CD4-positive, alpha-beta T cell (primary cell): ENCODE data around the gene CWH43. TPM values are rescaled to one million over a fixed set of nuclear protein-coding genes. Genes with fewer than 3 reads are reported as not detected.
A peak's percentile ranks its signal among the peaks of the same experiment; 100 is the strongest.

Source experiments
- ATAC-seq: fragments of 200-7000 bp; cut with Tn5 transposase; one replicate; pipeline ENCODE4 v1.10.0; 2022; ENCODE audit warnings: mild to moderate bottlenecking; ENCODE audit not compliant: poor library complexity
- CTCF ChIA-PET: fragments of 350-600 bp; sonication (Branson Sonifier 250); formaldehyde crosslinking; loops from one replicate; lab custom pipeline; 2021; ENCODE audit warnings: antibody characterized with exemption, inconsistent platforms; lab: Charles Lee
- POLR2A ChIA-PET: fragments of 350-600 bp; sonication (Branson Sonifier 250); formaldehyde crosslinking; loops from one replicate; lab custom pipeline; 2021; ENCODE audit warnings: antibody characterized with exemption, inconsistent platforms; lab: Charles Lee
- DNase-seq, 14 experiments: peaks; one replicate each; pipeline ENCODE4 v3.0.0-alpha.2; 2013 to 2020; ENCODE audit warnings: mixed read lengths in 2 of 14
- H3K27ac ChIP-seq, 2 donors: one replicate each; pipeline versions ENCODE4 v1.5.1 to v1.7.0; 2013; ENCODE audit warnings: low read length in 2 of 2, low read depth in 1 of 2, mild to moderate bottlenecking in 1 of 2
- H3K27me3 ChIP-seq, 2 experiments: 1 replicate in 1 of 2; 2 replicates in 1 of 2; pipeline versions ENCODE4 v1.6.1 to v1.7.0; 2013; ENCODE audit warnings: low read length in 2 of 2, control low read depth in 1 of 2, mild to moderate bottlenecking in 1 of 2, moderate library complexity in 1 of 2; ENCODE audit not compliant: insufficient read depth in 2 of 2, control insufficient read depth in 1 of 2
- H3K36me3 ChIP-seq: one replicate; pipeline ENCODE4 v1.6.1; 2013; ENCODE audit warnings: low read length, control low read depth; ENCODE audit not compliant: insufficient read depth
- H3K4me1 ChIP-seq: one replicate; pipeline ENCODE4 v1.6.1; 2013; ENCODE audit warnings: low read length, control low read depth; ENCODE audit not compliant: insufficient read depth
- H3K4me3 ChIP-seq: one replicate; pipeline ENCODE4 v1.5.1; 2013; ENCODE audit warnings: mild to moderate bottlenecking, low read length, moderate library complexity
- H3K9me3 ChIP-seq, 2 experiments: 1 replicate in 1 of 2; 2 replicates in 1 of 2; pipeline versions ENCODE4 v1.6.1 to v1.7.0; 2013; ENCODE audit warnings: low read length in 2 of 2, mild to moderate bottlenecking in 2 of 2, control low read depth in 1 of 2, moderate library complexity in 1 of 2; ENCODE audit not compliant: control insufficient read depth in 1 of 2, insufficient read depth in 1 of 2
- H3K27ac Mint-ChIP-seq: one replicate; pipeline ENCODE4 v1.8.0; 2020; ENCODE audit warnings: mixed read lengths
- H3K27me3 Mint-ChIP-seq: one replicate; pipeline ENCODE4 v1.8.0; 2021; ENCODE audit warnings: mixed read lengths
- H3K36me3 Mint-ChIP-seq: one replicate; pipeline ENCODE4 v1.8.0; 2021; ENCODE audit warnings: low read depth, mixed read lengths
- H3K4me1 Mint-ChIP-seq: one replicate; pipeline ENCODE4 v1.8.0; 2021; ENCODE audit warnings: low read depth, mixed read lengths
- H3K4me3 Mint-ChIP-seq: one replicate; pipeline ENCODE4 v1.8.0; 2020; ENCODE audit warnings: mild to moderate bottlenecking, mixed read lengths
- H3K9me3 Mint-ChIP-seq: one replicate; pipeline ENCODE4 v1.8.0; 2020; ENCODE audit warnings: mixed read lengths
- CTCF ChIP-seq: fragments of 200-600 bp; IDR thresholded peaks from one replicate; pipeline ENCODE4 v1.8.0; 2022; ENCODE audit warnings: antibody characterized with exemption, mild to moderate bottlenecking
- intact Hi-C, 2 experiments: fragments of 100-400 bp; cut with DNase I in 1 of 2; cut with micrococcal nuclease in 1 of 2; formaldehyde crosslinking; loops; one replicate each; pipeline versions ENCODE4 v1.15.1 to v1.9.0; 2023 to 2025; cut with DNase I, micrococcal nuclease
- total RNA-seq, 174 experiments: library from RNA in 2 of 174; stranded (reverse) in 2 of 174; gene quantifications; one replicate each; pipeline ENCODE4 v1.2.3 and lab custom pipeline; 2021 to 2026

Gene CWH43
- total RNA-seq, 2 experiments from 2014 or later = not detected

- intact Hi-C loops = no loop called here
- no peak overlapping the region for H3K4me3 Mint-ChIP-seq
Measured at GRCh38 chr4:48939785-48940184, 46.3 kb upstream of the CWH43 start.

GRCh38 chr4:48943387-48943786 is 42.7 kb upstream of the CWH43 start:
- DNase-seq (peak in 1 of 14 experiments; percentile 7), ATAC-seq (no peak)
- ChIA-PET CTCF (no interaction called here), POLR2A (no interaction called here)
- peaks cover 37% of the 10 kb centered on the region for H3K4me1 Mint-ChIP-seq
- no peak for TF ChIP-seq CTCF
- no peaks in the 10 kb centered on the region for H3K9me3 Mint-ChIP-seq
- H3K9me3 ChIP-seq = peaks cover 3 to 4% of the 10 kb centered on the region in 2 experiments
- no peak overlapping the region for H3K4me3 ChIP-seq
- H3K27me3 Mint-ChIP-seq = no peaks in the 10 kb centered on the region
- peaks cover 14% of the 10 kb centered on the region for H3K4me1 ChIP-seq
- no peaks in the 10 kb centered on the region for H3K36me3 ChIP-seq
- no peak overlapping the region for H3K27ac ChIP-seq
- no peak overlapping the region for H3K27ac Mint-ChIP-seq
- intact Hi-C loops = no loop called here
- no peaks in the 10 kb centered on the region for H3K36me3 Mint-ChIP-seq
- no peak overlapping the region for H3K4me3 Mint-ChIP-seq
- H3K27me3 ChIP-seq = peaks cover 0 to 2% of the 10 kb centered on the region in 2 experiments

More at GRCh38 chr4:48939785-48940184, 46.3 kb upstream of the CWH43 start:
- POLR2A ChIA-PET = no interaction called here
- DNase-seq (no peak), ATAC-seq (no peak)
- Mint-ChIP-seq H3K4me1 (peaks cover 23% of the 10 kb centered on the region), H3K27me3 (no peaks in the 10 kb centered on the region), H3K27ac (no peak overlapping the region), H3K36me3 (no peaks in the 10 kb centered on the region), H3K9me3 (peaks cover 3% of the 10 kb centered on the region)
- no peak for TF ChIP-seq CTCF
- CTCF ChIA-PET = no interaction called here
- peaks cover 8% of the 10 kb centered on the region for H3K4me1 ChIP-seq
- no peak overlapping the region for H3K27ac ChIP-seq
- H3K9me3 ChIP-seq = peaks cover 4 to 5% of the 10 kb centered on the region in 2 experiments
- no peak overlapping the region for H3K4me3 ChIP-seq
- H3K27me3 ChIP-seq = peaks cover 0 to 2% of the 10 kb centered on the region in 2 experiments
- no peaks in the 10 kb centered on the region for H3K36me3 ChIP-seq

GRCh38 chr4:48944252-48944651 is 41.8 kb upstream of the CWH43 start:
- ATAC-seq (no peak), DNase-seq (no peak)
- Histone ChIP-seq H3K27me3 (peaks cover 0 to 2% of the 10 kb centered on the region in 2 experiments), H3K27ac (no peak overlapping the region), H3K4me1 (peaks cover 14% of the 10 kb centered on the region), H3K36me3 (no peaks in the 10 kb centered on the region), H3K4me3 (no peak overlapping the region), H3K9me3 (no peaks in the 10 kb centered on the region)
- POLR2A ChIA-PET = interaction anchor here (0.7 to 1.4 kb wide), 5 partner anchors 11 to 165 kb away, joined by 3 to 5 read pairs (median 3); partner anchors contain the start of gene OCIAD1
- Mint-ChIP-seq H3K9me3 (no peaks in the 10 kb centered on the region), H3K4me1 (peaks cover 45% of the 10 kb centered on the region), H3K27me3 (no peaks in the 10 kb centered on the region), H3K36me3 (no peaks in the 10 kb centered on the region), H3K4me3 (peak overlapping the region; percentile 57), H3K27ac (peak overlapping the region; percentile 60)
- CTCF ChIA-PET = interaction anchor here (0.6 to 1.2 kb wide), 3 partner anchors 11 to 1246 kb away, joined by 3 to 8 read pairs (median 4); partner anchors contain the start of gene FRYL
- TF ChIP-seq CTCF = no peak
- intact Hi-C loops = no loop called here
